Pons (tissue), 1 donor: ENCODE measurements around the gene EZH2.

Experiments
- DNase-seq: peaks from one replicate; pipeline ENCODE4 v3.0.0-alpha.2; 2016; ENCODE audit warnings: low spot score

The EZH2 gene

GRCh38 chr7:148898845-148899484, 14.9 kb upstream of the EZH2 start:
- no peak for DNase-seq

DNA sequence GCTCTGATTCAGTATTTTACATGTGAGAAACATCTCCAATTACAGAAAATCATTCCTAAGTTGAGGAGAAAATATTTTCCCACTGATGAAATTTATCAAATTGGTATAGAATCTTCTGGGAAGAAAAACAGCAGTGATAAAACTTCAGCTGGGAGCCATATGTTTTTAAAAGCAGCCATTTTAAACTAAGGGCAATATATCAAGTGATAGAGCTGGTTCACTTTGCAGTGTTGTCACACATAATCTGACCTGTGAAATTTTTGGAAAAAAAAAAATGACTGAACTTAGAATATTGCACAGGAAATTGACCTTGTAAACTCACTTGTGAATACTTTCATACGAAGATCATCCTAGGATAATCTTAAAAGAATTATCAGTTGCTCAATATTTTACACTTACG, 10.5 kb upstream of the EZH2 start:
- DNase-seq = no peak

GRCh38 chr7:148893071-148893470, 9.0 kb upstream of the EZH2 start:
- DNase-seq = no peak

- DNase-seq = no peak
Measured at GRCh38 chr7:148888300-148888699, 4.2 kb upstream of the EZH2 start.

DNA sequence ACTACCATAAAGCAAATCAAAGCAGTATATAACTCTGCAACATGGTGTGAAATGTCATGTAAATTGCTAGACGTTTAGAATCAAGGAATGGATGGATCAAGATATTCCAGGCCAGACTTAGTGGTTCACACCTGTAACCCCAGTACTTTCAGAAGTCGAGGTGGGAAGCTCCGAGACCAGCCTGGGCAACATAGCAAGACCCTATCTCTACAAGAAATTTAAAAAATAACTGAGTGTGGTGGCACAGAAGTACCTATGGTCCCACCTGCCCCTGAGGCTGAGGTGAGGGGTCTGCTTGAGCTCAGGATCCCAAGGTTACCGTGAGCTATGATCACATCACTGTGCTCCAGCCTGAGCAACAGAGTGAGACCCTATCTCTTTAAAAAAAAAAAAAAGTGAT, 2.8 kb upstream of the EZH2 start:
- DNase-seq = no peak

DNA sequence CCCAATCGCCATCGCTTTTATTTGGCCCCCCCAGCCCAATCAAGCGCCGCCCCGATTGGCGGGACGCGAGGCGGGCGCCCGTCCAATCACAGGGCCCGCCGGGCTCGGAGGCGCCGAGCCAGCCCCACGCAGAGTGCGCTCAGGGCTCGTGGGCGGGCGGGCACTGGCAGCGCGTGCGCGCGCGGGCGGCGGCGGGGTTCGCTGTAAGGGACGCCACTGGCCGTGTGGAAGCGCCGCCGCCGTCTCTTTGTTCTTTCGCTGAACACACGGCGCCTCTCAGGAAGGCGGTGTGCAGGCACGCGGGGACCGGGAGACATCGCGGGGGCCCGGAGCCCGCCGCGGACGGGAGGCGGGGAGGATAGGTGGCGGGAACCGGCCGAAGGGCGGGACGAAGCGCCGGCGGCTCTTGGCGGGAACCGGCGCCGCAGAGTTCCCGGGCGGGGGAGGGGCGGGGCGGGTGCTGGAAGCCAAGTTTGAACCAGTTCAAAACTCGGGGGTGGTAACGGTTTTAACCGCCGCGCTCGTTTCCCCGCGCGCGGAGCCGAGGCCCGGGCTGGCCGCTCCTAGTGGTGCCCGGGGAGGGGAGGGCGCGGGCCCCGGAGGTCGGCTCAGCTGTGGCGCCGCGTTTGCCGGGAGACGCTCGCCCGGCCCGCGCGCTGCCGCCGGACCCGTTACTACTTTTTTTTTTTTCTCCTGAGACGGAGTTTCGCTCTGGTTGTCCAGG, 370 bp upstream of the EZH2 start:
- DNase-seq = peak; percentile 89

DNA sequence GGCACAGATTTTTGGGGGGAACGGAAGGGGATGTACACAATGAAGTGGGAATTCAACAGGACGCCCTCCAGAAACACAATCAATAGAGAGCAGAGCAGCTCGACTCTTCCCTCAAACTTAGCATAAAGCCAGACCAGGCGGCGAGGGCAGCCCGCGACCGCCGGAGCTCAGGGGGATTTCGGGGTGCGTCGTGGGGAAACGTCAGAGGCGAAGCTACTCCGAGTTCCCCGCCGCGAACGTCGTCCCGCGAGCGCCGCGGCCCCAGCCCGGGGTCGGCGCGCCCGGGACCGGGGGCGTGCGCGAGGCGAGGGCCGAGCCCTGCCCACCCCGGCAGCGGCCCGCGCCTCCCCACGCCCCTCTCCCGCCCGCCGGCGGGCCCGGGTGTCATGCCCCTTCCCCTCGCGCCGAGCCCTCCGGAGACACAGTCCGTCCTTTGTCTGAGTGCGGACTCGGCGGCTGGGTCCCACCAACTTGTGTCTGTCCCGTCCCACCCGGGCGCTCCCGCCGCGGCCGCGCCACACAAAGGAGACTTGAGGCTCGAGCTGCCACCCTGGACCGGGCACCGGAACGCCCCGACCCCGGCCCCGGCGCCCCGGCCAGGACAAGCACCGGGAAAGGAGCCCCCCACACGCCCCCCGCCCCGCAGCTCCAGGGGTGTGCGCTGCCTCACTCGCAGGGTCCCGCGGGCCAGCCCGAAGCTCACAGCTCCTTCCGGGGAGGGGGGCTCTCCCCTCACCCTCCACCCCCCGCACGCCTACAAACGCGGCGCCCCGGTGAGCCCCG, 634 bp downstream of the EZH2 start:
- DNase-seq = peak; percentile 17

DNA sequence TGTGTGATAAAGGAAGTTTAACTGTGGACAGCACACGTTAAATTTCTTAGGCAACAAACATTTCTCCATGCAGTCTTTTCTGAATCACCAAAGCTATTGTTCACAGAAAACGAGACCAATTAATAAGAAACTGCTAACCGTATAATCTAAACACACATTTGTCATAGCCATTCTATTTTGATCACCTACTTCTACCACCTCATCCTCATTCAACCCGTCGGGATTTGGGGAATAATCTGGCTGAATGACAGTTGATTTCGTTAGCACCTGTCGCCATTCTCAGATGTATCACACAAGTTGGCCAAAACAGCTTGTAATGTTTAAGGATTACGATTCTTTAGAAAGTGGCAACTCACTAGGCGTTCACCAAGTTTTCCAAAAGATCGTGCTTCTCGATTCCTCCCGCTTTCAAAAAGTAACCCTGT, 1.2 kb downstream of the EZH2 start:
- DNase-seq = peak; percentile 15

DNA sequence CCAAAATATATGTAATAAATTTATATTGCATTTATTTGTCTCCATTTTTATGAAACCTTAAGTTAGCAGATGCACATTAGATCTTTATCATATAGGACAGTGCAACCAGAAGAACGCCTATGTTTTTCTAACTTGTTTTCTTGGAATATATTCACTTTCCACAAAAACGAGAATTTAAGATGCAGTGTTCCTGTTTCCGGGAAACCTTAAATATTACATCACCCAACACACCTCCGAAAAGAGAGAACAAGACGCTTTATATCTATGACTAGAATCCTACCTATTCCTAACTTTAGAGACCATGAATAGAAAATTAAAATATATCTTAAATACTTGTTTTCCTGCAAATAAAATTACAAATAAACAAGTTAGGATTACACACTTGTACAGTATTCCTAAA, 1.9 kb downstream of the EZH2 start:
- DNase-seq = no peak

- DNase-seq = no peak
Measured at GRCh38 chr7:148878317-148878716, 5.8 kb downstream of the EZH2 start.

DNA sequence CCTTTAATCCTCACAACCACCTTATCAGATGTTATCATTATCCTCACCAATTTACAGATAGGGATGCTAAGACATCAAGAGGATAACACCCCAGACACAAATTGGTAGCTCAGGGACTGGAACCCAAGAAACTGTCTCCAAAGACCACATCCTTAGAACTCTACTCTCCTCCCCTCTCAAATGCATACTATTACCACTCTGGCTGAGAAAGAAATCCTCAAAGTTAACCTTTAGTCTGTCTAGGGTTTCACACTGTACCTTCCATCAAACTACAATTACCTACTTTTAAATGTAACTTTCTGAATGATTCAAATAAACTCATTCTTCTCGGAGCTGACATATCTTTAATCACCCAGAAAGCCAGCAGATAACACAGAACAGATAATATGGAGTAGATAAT, 6.6 kb downstream of the EZH2 start:
- DNase-seq = no peak

DNA sequence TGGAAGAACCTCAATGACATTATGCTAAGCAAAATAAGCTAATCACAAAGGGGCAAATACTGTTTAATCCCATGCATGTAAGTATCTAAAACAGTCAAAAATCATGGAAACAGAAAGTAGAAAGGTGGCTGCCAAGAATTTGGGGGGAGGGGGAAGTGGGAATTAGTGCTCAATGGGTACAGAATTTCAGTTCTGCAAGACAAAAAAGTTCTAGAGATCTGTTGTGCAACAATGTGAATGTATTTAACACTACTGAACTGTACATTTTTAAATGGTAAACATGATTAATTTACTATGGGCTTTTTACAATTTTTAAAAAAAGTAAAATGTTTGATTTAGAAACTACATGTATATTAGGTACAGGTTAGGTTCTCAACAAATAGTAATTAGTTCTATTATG, 11.9 kb downstream of the EZH2 start:
- no peak for DNase-seq

DNA sequence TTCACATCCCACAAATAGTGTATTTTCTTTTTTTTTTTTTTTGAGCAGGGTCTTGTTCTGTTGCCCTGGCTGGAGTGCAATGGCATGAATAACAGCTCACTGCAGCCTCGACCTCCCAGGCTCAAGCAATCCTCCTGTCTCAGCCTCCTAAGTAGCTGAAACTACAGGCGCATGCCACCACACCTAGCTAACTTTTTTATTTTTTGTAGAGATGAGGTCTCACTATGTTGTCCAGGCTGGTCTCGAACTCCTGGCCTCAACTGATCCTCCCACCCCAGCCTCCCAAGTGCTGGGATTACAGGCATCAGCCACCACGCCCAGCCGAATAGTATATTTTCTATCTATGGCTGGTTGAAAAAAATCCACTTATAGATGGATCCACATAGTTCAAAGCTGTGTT, 12.5 kb downstream of the EZH2 start:
- DNase-seq = no peak

DNA sequence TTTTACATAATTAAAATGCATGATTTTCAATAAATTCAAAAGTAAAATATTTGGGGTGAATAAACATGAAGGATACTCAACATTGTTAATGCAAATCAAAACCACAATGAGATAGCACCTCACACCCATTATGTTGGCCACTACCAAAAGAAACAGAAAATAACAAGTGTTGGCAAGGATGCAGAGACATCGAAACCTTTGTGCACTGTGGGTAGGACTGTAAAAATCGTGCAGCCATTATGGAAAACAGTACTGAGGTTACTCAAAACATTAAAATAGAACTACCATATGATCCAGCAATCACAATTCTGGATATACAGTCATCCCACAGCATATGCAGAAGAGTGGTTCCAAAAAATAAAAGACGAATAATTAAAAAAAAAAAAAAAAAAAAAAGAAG, 13.1 kb downstream of the EZH2 start:
- DNase-seq = no peak

- no peak for DNase-seq
Measured at GRCh38 chr7:148868378-148868674, 15.8 kb downstream of the EZH2 start.

DNA sequence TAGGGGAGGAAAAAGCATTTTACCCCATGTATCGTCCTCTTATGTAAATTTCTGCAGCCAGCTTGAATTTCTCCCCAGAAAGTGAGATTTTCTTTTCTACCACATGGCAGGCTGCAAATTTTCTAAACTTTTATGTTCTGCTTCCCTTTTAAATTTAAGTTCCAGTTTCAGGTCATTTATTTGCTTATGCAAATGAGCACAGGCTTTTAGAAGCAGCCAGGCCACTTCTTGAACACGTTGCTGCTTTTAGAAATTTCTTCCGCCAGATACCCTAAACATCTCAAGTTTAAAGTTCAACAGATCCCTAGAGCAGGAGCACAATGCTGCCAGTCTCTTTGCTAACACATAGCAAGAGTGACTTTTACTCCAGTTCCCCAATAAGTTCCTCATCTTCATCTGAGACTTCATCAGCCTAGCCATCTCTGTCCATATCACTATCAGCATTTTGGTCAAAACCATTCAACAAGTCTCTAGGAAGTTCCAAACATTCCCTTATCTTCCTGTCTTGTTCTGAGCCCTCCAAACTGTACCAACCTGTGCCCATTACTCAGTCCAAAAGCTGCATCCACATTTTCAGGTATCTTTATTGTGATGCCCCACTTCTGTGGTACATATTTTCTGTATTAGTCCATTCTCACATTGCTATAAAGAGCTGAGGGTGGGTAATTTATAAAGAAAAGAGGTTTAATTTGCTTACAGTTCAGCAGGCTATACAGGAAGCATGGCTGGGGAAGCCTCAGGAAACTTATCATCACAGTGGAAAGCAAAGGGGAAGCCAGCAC, 16.3 kb downstream of the EZH2 start:
- DNase-seq = no peak

GRCh38 chr7:148866362-148866761, 17.7 kb downstream of the EZH2 start:
- DNase-seq = no peak

DNA sequence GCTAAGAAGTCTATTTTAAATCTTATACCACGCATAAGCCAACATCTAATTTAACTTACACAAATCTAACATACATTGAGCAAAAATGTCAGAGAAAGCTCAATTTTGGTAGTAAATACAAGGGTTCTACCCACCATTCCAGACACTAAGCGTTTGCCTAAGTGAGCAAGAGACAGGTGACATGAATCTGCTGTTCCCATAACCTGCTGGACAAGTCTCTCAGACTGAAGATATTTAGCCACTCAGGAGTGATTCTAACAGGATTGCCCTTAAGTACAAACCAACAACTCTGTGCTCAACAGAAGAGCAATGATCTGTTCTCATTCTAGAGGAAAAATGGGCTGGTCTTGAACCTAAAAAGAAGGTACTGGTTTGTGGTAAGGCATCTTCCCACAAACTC, 18.8 kb downstream of the EZH2 start:
- no peak for DNase-seq

GRCh38 chr7:148863324-148863723, 20.8 kb downstream of the EZH2 start:
- no peak for DNase-seq

DNA sequence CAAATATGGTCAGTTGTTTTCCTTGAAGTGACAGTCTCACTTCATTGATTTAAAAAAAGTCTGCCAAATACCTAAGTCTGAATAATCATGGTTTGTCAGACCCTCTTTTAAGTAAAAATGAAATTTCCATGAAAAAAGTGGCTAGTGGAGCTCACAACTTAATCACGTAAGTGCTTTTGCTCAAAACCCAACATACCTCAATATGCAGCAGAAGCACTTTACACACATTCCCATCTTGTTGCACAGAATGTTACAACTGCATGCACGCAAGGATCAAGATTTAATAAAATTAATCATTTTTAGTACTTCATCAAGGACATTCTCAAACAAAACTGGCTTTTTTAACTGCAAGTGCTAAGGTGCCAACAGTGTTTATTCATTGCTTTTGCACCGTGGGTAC, 21.6 kb downstream of the EZH2 start:
- DNase-seq = no peak

- no peak for DNase-seq
Measured at GRCh38 chr7:148858489-148858888, 25.6 kb downstream of the EZH2 start.

DNA sequence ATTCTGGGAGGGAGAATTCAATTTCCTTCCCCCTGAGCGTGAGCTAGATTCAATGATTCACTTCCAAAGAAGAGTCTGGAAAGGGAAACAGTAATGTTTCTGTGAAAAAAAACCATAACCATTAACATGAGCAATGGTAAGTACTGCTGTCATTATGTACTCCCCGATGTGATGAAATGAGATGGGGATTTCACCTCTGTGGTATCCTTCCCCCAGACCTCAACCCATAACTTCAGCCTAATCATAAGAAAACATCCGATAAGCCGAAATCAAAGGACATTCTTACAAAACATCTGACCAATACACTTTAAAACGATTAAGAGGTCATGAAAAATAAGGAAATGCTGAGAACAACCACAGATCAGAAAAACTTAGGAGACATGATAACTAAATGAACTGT, 27.2 kb downstream of the EZH2 start:
- no peak for DNase-seq

DNA sequence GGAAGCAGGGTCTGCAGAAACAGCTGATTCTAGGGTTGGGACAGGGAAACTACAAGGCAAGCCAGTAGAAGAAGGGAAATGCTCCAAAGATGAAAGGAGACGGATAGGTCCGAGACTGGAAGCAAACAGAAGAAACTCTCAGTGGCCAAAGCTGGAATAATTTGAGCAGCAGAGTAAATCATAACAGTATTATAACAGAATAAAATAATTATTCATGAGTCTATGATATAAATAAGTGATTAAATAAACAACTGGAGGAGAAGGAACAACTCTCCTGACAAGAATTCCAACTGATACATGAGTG, 27.6 kb downstream of the EZH2 start:
- no peak for DNase-seq
